RWPE2 (cell line): ENCODE results near the gene COQ8A.

Experiments
- ATAC-seq: fragments of 200-7000 bp; cut with Tn5 transposase; 3 replicates; pipeline ENCODE4 v1.9.1; 2021; ENCODE audit warnings: low read depth
- DNase-seq: peaks from one replicate; pipeline ENCODE4 v3.0.0-alpha.2; 2020; ENCODE audit warnings: low spot score
- H3K27ac ChIP-seq: fragments of 450-650 bp; 2 replicates; pipeline ENCODE4 v1.5.1; 2017; ENCODE audit warnings: mild to moderate bottlenecking; ENCODE audit not compliant: poor library complexity, severe bottlenecking
- H3K27me3 ChIP-seq: fragments of 250-450 bp; sonication (Bioruptor Pico); 2 replicates; pipeline ENCODE4 v1.5.1; 2021; ENCODE audit warnings: mild to moderate bottlenecking, moderate library complexity; ENCODE audit not compliant: insufficient read depth, poor library complexity, severe bottlenecking
- H3K36me3 ChIP-seq: fragments of 250-450 bp; sonication (Bioruptor Pico); 2 replicates; pipeline ENCODE4 v1.5.1; 2020; ENCODE audit warnings: low read depth, mild to moderate bottlenecking, moderate library complexity
- H3K4me1 ChIP-seq: fragments of 250-450 bp; sonication (Bioruptor Pico); 2 replicates; pipeline ENCODE4 v1.5.1; 2021; ENCODE audit warnings: mild to moderate bottlenecking, moderate library complexity; ENCODE audit not compliant: insufficient read depth, poor library complexity, severe bottlenecking
- H3K4me3 ChIP-seq: fragments of 250-450 bp; sonication (Bioruptor Pico); 2 replicates; pipeline ENCODE4 v1.5.1; 2021; ENCODE audit warnings: mild to moderate bottlenecking, moderate library complexity; ENCODE audit not compliant: severe bottlenecking
- H3K9me3 ChIP-seq: fragments of 250-450 bp; sonication (Bioruptor Pico); 2 replicates; pipeline ENCODE4 v1.5.1; 2021; ENCODE audit warnings: mild to moderate bottlenecking, moderate library complexity; ENCODE audit not compliant: severe bottlenecking
- TF ChIP-seq, protein P1 (sequence below): fragments of 450-650 bp; IDR thresholded peaks from one replicate; pipeline ENCODE4 v1.5.1; 2017; ENCODE audit warnings: mild to moderate bottlenecking, moderate library complexity; ENCODE audit not compliant: poor library complexity, severe bottlenecking

Gene COQ8A

DNA sequence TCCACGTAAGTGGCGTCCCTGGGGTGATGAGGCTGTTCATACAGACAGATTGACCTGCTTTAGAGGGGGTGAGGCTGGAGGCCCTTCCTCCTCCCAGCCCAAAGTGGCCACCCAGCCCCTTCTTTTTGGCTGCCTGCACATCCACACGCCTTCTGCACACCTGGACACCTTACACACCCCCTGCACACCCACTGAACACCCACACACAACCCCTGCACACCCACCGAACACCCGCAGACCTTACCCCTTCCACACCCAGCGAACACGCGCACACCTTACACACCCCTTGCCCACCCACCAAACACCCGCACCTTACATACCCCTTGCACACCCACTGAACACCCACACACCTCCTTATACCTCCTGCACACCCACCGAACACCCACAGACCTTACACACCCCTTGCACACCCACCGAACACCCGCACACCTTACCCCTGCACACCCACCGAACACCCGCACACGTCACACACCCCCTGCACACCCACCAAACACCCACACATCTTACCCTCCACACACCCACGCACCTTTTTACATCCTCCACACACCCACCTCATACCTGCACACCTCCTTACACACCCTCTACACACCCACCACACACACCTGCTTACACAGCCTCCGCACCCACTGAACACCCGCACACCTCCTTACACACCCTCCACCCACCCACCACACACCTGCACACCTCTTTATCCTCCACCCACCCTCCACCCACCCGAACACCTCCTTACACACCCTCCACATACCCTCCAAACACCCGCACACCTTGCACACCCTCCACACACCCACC is 37.7 kb downstream of the COQ8A start:
- H3K27me3 ChIP-seq = no peaks in the 10 kb centered on the region
- ATAC-seq = no peak
- H3K36me3 ChIP-seq = no peaks in the 10 kb centered on the region
- no peak overlapping the region for H3K27ac ChIP-seq
- H3K4me1 ChIP-seq = no peaks in the 10 kb centered on the region
- DNase-seq = no peak
- no peak overlapping the region for H3K4me3 ChIP-seq
- TF ChIP-seq, protein P1, sequence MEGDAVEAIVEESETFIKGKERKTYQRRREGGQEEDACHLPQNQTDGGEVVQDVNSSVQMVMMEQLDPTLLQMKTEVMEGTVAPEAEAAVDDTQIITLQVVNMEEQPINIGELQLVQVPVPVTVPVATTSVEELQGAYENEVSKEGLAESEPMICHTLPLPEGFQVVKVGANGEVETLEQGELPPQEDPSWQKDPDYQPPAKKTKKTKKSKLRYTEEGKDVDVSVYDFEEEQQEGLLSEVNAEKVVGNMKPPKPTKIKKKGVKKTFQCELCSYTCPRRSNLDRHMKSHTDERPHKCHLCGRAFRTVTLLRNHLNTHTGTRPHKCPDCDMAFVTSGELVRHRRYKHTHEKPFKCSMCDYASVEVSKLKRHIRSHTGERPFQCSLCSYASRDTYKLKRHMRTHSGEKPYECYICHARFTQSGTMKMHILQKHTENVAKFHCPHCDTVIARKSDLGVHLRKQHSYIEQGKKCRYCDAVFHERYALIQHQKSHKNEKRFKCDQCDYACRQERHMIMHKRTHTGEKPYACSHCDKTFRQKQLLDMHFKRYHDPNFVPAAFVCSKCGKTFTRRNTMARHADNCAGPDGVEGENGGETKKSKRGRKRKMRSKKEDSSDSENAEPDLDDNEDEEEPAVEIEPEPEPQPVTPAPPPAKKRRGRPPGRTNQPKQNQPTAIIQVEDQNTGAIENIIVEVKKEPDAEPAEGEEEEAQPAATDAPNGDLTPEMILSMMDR = no peak
- no peaks in the 10 kb centered on the region for H3K9me3 ChIP-seq

DNA sequence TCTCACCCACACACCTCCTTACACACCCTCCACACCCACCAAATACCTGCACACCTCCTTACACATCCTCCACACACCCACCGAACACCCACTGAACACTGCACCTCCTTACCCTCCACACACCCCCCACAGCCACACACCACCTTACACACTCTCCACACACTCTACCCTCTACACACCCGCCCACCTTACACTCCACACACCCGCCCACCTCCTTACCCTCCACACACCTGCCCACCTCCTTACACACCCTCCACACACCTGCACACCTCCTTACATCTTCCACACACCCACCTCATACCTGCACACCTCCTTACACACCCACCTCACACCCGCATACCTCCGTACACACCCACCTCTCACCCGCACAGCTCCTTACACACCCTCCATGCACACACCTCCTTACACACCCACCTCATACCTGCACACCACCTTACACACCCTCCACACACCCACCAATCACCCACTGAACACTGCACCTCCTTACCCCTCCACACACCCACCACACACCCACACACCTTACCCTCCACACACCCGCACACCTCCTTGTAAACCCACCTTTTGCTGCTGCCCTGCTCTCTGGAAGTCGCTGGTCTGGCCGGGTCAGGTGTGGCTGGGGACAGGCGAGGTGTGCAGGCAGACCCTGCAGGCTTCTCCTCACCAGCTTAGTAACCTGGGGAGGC is 38.5 kb downstream of the COQ8A start:
- H3K9me3 ChIP-seq = no peaks in the 10 kb centered on the region
- H3K36me3 ChIP-seq = no peaks in the 10 kb centered on the region
- no peak for ATAC-seq
- no peak overlapping the region for H3K4me3 ChIP-seq
- DNase-seq = no peak
- no peak overlapping the region for H3K27ac ChIP-seq
- TF ChIP-seq, protein P1 = no peak
- no peaks in the 10 kb centered on the region for H3K27me3 ChIP-seq
- H3K4me1 ChIP-seq = no peaks in the 10 kb centered on the region

DNA sequence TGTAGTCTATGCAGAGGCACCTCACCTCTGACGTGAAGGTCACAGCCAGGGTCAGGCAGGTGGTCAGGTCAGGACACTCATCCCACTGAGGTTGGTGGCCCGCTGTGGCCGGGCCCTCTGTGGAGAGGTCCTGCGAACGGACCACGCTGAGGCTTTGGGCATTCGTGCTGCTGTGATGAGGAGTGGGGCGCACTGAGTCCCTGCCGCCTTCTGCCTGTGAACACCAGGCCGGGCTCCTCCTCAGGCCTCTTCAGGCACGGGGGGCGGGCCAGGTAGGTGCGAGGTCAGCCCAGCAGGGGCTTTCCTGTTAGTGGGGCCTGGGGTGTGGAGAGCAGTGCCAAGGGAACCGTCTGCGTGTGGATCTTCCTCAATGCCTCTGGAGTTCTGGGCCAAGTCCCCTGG is 39.0 kb downstream of the COQ8A start:
- H3K9me3 ChIP-seq = no peaks in the 10 kb centered on the region
- no peak overlapping the region for H3K4me3 ChIP-seq
- ATAC-seq (no peak), DNase-seq (no peak)
- H3K27me3 ChIP-seq = no peaks in the 10 kb centered on the region
- TF ChIP-seq, protein P1 = no peak
- no peaks in the 10 kb centered on the region for H3K4me1 ChIP-seq
- H3K36me3 ChIP-seq = no peaks in the 10 kb centered on the region
- H3K27ac ChIP-seq = no peak overlapping the region

DNA sequence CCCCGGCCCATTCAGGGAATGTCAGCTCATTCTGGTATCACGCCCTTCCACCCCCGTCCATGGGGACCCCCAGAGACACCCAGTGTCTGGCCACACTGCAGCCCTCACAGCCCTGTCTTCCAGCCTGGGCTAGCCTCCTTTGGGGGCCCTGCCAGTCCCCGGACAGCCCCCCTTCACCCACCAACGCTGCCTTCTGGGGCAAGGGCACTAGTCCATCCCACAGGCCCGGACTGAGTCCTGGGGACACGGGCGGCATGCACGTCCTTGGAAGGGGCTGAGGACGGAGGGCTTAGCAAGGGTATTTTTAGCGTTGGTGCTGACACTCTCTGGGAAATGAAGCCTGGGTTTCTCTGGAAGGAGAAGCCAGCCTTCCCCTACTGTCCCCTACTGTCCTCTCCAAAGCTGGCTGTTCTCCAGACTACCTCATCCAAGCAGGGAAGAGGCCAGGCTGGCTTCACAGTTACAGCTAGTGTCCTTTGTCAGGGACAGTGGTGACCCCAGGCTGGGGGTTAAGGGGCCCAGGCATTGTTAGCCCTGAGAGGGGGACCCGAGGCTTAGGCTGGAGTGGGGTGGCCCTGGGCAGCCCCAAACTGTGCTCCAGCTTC is 39.5 kb downstream of the COQ8A start:
- no peaks in the 10 kb centered on the region for H3K9me3 ChIP-seq
- TF ChIP-seq, protein P1 = no peak
- H3K36me3 ChIP-seq = no peaks in the 10 kb centered on the region
- ATAC-seq (no peak), DNase-seq (no peak)
- no peak overlapping the region for H3K27ac ChIP-seq
- H3K27me3 ChIP-seq = no peaks in the 10 kb centered on the region
- no peaks in the 10 kb centered on the region for H3K4me1 ChIP-seq
- H3K4me3 ChIP-seq = no peak overlapping the region

DNA sequence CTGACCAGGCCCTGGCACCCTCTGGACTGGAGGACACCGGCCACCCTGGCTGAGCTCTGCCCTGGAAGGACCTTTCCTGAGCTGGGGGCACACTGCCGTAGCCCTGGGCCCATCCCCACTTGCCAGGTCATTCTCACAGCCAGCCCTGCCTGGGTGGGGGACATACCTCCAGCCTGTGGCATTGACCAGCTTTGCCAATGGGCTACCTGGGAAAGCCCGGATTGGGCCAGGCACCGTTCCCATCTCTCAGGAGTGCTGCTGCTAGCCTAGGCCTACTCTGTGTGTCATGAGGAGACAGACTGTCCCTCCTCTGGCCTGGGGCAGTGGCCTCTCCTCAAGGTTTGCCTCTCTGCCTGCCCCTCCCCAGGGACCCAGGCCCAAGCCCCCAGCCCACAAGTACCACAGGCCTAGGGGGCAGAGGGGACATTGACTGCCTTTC is 40.0 kb downstream of the COQ8A start:
- ATAC-seq (no peak), DNase-seq (no peak)
- Histone ChIP-seq H3K4me3 (no peak overlapping the region), H3K27ac (no peak overlapping the region), H3K9me3 (no peaks in the 10 kb centered on the region), H3K36me3 (no peaks in the 10 kb centered on the region), H3K4me1 (no peaks in the 10 kb centered on the region), H3K27me3 (no peaks in the 10 kb centered on the region)
- TF ChIP-seq, protein P1 = no peak
